Lung (tissue), 12 donors: ENCODE measurements around the gene AGPAT3. TPM values are rescaled to one million over a fixed set of nuclear protein-coding genes. Genes with fewer than 3 reads are reported as not detected.

Experiments used
- ATAC-seq: fragments of 200-7000 bp; cut with Tn5 transposase; one replicate; pipeline ENCODE4 v1.9.1; 2020; ENCODE audit warnings: moderate number of reproducible peaks; ENCODE audit not compliant: insufficient read depth, low FRiP score
- DNase-seq, 3 donors: peaks; one replicate each; pipeline ENCODE4 v3.0.0-alpha.2; 2013 to 2017
- H3K27ac ChIP-seq, 2 donors: one replicate each; pipeline ENCODE4 v1.5.1; 2013; ENCODE audit warnings: mild to moderate bottlenecking in 2 of 2, moderate library complexity in 2 of 2, control low read depth in 1 of 2, inconsistent platforms in 1 of 2, low read depth in 1 of 2, low read length in 1 of 2
- H3K27me3 ChIP-seq, 3 donors: one replicate each; pipeline ENCODE4 v1.5.1; 2013; ENCODE audit warnings: low read length in 2 of 3; ENCODE audit not compliant: control insufficient read depth in 3 of 3, insufficient read depth in 3 of 3
- H3K36me3 ChIP-seq, 4 donors: one replicate each; pipeline ENCODE4 v1.5.1; 2013; ENCODE audit warnings: low read length in 4 of 4, mild to moderate bottlenecking in 1 of 4, moderate library complexity in 1 of 4; ENCODE audit not compliant: control insufficient read depth in 4 of 4, insufficient read depth in 4 of 4
- H3K4me1 ChIP-seq, 5 donors: one replicate each; pipeline ENCODE4 v1.5.1; 2013; ENCODE audit warnings: low read length in 5 of 5, mild to moderate bottlenecking in 2 of 5, moderate library complexity in 1 of 5; ENCODE audit not compliant: control insufficient read depth in 5 of 5, insufficient read depth in 5 of 5
- H3K4me3 ChIP-seq: one replicate; pipeline ENCODE4 v1.5.1; 2013; ENCODE audit warnings: mild to moderate bottlenecking, control low read depth, moderate library complexity
- H3K9ac ChIP-seq, 2 donors: one replicate each; pipeline ENCODE4 v1.5.1; 2013; ENCODE audit warnings: low read length in 2 of 2, control low read depth in 1 of 2; ENCODE audit not compliant: insufficient read depth in 1 of 2
- H3K9me3 ChIP-seq, 4 donors: one replicate each; pipeline ENCODE4 v1.5.1; 2013; ENCODE audit warnings: low read length in 3 of 4, mild to moderate bottlenecking in 1 of 4, moderate library complexity in 1 of 4; ENCODE audit not compliant: control insufficient read depth in 4 of 4, insufficient read depth in 3 of 4
- WGBS, 2 donors: extraction: QIAGEN DNeasy Blood & Tissue Kit; methylation state at CpG; one replicate each; pipeline ENCODE4 v1.1.7; 2013; 5-methylcytosine and 5-hydroxymethylcytosine counted together
- polyA plus RNA-seq, 2 donors: library from polyadenylated mRNA; stranded (reverse); fragments of 200-250 nt; gene quantifications; one replicate each; pipeline ENCODE4 v1.2.1, GENCODE V29; 2013
- total RNA-seq, 2 donors: library from RNA; depleted of rRNA in 1 of 2; stranded (reverse); fragments of >200 nt in 1 of 2; gene quantifications; one replicate each; pipeline ENCODE4 v1.2.1, GENCODE V29; 2014 to 2021
- TF ChIP-seq, protein P1 (sequence below): IDR thresholded peaks from 2 replicates; pipeline ENCODE4 v1.5.1; 2012; ENCODE audit warnings: mild to moderate bottlenecking; ENCODE audit errors: control extremely low read depth, extremely low read depth
- donor health status: control.
- donor health status: control.
- donor health status: Bipolar disorder and iron deficiency.
- donor health status: healthy.
- donor health status: DM: yes; HTN: yes; CAD: no.

Gene AGPAT3
- total and polyA plus RNA-seq, 4 donors = 29.4 to 120 (median 43.9) TPM

DNA sequence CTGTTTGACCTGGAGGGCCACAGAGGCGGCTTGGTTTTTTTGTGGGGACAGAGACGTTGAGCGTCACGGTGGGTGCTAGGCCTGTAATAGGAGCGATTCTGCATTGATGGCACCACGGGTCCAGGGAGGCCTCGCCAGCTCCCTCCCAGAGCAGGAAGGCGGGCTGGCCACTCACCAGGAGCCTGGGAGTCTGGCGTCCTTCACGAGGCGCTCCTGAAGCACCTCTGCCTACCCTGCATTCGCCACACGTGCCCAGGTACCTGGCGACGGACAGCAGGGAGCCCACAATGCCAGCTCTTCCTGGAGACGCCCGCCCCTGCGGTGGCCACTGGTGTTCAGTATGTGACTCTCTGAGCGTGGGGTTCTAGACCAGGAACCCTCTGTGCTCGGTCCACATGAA lies 77.2 kb downstream of the AGPAT3 start:
- Histone ChIP-seq H3K9me3 (no peaks in the 10 kb centered on the region), H3K27ac (no peak overlapping the region), H3K36me3 (peaks cover 0 to 8% (median 0%) of the 10 kb centered on the region in 4 donors), H3K4me3 (no peak overlapping the region), H3K4me1 (peaks cover 0 to 12% (median 5%) of the 10 kb centered on the region in 5 donors), H3K27me3 (no peaks in the 10 kb centered on the region), H3K9ac (no peak overlapping the region)
- 95 to 98% methylated on average over 20 of the region's 20 CpGs for WGBS, 2 donors
- TF ChIP-seq, protein P1, sequence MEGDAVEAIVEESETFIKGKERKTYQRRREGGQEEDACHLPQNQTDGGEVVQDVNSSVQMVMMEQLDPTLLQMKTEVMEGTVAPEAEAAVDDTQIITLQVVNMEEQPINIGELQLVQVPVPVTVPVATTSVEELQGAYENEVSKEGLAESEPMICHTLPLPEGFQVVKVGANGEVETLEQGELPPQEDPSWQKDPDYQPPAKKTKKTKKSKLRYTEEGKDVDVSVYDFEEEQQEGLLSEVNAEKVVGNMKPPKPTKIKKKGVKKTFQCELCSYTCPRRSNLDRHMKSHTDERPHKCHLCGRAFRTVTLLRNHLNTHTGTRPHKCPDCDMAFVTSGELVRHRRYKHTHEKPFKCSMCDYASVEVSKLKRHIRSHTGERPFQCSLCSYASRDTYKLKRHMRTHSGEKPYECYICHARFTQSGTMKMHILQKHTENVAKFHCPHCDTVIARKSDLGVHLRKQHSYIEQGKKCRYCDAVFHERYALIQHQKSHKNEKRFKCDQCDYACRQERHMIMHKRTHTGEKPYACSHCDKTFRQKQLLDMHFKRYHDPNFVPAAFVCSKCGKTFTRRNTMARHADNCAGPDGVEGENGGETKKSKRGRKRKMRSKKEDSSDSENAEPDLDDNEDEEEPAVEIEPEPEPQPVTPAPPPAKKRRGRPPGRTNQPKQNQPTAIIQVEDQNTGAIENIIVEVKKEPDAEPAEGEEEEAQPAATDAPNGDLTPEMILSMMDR = no peak
- DNase-seq (no peak), ATAC-seq (no peak)

DNA sequence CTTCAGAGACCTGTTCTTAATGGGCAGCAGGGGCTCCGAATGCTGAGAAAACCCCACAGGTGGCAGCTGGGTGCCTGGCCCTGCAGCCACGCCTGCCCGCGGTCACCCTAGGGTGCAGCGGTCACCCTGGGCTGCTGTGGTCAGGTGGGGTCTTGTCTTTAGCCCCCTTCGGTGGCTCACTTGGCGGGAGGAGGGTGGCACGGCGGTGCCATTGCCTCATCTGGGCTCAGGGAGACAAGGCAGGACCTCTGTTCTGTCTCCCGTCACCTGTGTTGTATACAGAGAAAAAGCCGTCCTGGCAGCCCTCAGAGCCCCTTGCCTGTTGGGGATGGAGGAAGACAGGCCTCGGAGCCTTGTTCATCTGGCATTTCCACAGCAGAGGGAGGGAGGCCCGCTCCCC lies 77.6 kb downstream of the AGPAT3 start:
- H3K4me1 ChIP-seq = peaks cover 0 to 12% (median 5%) of the 10 kb centered on the region in 5 donors
- H3K36me3 ChIP-seq = peaks cover 0 to 8% (median 0%) of the 10 kb centered on the region in 4 donors
- H3K4me3 ChIP-seq = no peak overlapping the region
- no peaks in the 10 kb centered on the region for H3K9me3 ChIP-seq
- TF ChIP-seq, protein P1 = no peak
- no peaks in the 10 kb centered on the region for H3K27me3 ChIP-seq
- H3K27ac ChIP-seq = no peak overlapping the region
- WGBS, 2 donors = 96 to 99% methylated on average over 13 of the region's 13 CpGs
- ATAC-seq (no peak), DNase-seq (no peak)
- H3K9ac ChIP-seq = no peak overlapping the region

DNA sequence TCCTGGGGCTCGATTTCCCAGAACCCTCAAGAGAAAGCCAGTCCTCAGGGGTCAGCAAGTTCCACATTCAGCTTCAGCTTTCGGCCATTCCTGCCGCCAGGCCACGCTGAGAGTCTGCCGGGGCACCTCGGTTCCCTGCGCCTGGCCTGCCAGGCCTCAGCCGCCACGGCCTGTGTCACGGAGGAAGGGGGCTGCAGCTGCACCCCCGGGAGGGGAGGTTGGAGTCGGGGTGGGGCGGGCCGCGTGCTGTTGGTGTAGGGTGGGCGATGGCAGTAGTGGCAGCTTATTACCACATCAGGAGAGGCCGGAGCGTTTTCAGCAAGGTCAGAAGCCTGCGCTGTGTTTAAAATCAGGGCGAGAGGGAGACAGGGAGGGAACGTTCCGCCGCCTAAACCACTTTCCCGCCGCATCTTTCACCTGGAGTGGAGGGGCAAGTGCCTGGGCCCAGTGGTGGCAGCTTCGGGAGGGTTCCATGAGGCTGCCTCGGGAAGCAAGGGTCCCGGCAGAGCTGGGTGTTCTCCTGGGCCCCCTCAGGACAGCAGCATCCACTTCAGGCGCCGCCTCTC lies 78.6 kb downstream of the AGPAT3 start:
- peaks cover 0 to 12% (median 4%) of the 10 kb centered on the region in 5 donors for H3K4me1 ChIP-seq
- ATAC-seq = no peak
- WGBS, 2 donors = 92 to 95% methylated on average over 30 of the region's 30 CpGs
- TF ChIP-seq, protein P1 = no peak
- no peak overlapping the region for H3K4me3 ChIP-seq
- H3K27ac ChIP-seq = no peak overlapping the region
- H3K9ac ChIP-seq = no peak overlapping the region
- DNase-seq = no peak
- H3K9me3 ChIP-seq = peaks cover 0 to 3% (median 1%) of the 10 kb centered on the region in 4 donors
- peaks cover 0 to 8% (median 0%) of the 10 kb centered on the region in 4 donors for H3K36me3 ChIP-seq
- no peaks in the 10 kb centered on the region for H3K27me3 ChIP-seq
